H1 (cell line): ENCODE results near the gene PTPRO. TPM values are rescaled to one million over a fixed set of nuclear protein-coding genes. Genes with fewer than 3 reads are reported as not detected.

ENCODE experiments used
- CHD2 ChIP-seq: IDR thresholded peaks from 2 replicates; pipeline ENCODE4 v1.6.1; 2012; ENCODE audit warnings: low read length, improper control_type of control experiment
- MAFK ChIP-seq: IDR thresholded peaks from 2 replicates; pipeline ENCODE4 v1.6.1; 2012; ENCODE audit warnings: low read depth, mild to moderate bottlenecking, improper control_type of control experiment, low read length
- polyA plus RNA-seq, 7 experiments: library from polyadenylated mRNA; depleted of rRNA in 3 of 7; stranded (reverse) in 5 of 7; unstranded in 2 of 7; fragments of >200 nt in 5 of 7; fragments of 200-250 nt in 2 of 7; gene quantifications; 1 replicate in 5 of 7; 2 replicates in 1 of 7; 4 replicates in 1 of 7; pipeline versions ENCODE4 v1.2.1 to v1.2.3, GENCODE V29; 2011 to 2013; ENCODE audit warnings: missing spikeins in 2 of 7, mixed read lengths in 2 of 7
- total RNA-seq: library from RNA; stranded (reverse); fragmentation: NEBNext Ultra II Directional; extraction: Animal tissue kit (Norgen Biotek cat#: 25700); gene quantifications from 2 replicates; pipeline ENCODE4 v1.2.1, GENCODE V29; 2021
- TF ChIP-seq, protein P1 (sequence below): fragments of 300-600 bp; sonication (generic); IDR thresholded peaks from 2 replicates; pipeline ENCODE4 v1.7.1; 2012; ENCODE audit warnings: low read length, moderate library complexity, mild to moderate bottlenecking, inconsistent platforms; ENCODE audit not compliant: insufficient replicate concordance

PTPRO gene
- total and polyA plus RNA-seq, 2 of the 8 experiments (the other 6 are each of a cell fraction or from before 2014, with no cell fraction given) = 0.73 to 1.7 TPM

GRCh38 chr12:15443050-15443449 is 120.7 kb downstream of the PTPRO start (continued):
- TF ChIP-seq, protein P1, sequence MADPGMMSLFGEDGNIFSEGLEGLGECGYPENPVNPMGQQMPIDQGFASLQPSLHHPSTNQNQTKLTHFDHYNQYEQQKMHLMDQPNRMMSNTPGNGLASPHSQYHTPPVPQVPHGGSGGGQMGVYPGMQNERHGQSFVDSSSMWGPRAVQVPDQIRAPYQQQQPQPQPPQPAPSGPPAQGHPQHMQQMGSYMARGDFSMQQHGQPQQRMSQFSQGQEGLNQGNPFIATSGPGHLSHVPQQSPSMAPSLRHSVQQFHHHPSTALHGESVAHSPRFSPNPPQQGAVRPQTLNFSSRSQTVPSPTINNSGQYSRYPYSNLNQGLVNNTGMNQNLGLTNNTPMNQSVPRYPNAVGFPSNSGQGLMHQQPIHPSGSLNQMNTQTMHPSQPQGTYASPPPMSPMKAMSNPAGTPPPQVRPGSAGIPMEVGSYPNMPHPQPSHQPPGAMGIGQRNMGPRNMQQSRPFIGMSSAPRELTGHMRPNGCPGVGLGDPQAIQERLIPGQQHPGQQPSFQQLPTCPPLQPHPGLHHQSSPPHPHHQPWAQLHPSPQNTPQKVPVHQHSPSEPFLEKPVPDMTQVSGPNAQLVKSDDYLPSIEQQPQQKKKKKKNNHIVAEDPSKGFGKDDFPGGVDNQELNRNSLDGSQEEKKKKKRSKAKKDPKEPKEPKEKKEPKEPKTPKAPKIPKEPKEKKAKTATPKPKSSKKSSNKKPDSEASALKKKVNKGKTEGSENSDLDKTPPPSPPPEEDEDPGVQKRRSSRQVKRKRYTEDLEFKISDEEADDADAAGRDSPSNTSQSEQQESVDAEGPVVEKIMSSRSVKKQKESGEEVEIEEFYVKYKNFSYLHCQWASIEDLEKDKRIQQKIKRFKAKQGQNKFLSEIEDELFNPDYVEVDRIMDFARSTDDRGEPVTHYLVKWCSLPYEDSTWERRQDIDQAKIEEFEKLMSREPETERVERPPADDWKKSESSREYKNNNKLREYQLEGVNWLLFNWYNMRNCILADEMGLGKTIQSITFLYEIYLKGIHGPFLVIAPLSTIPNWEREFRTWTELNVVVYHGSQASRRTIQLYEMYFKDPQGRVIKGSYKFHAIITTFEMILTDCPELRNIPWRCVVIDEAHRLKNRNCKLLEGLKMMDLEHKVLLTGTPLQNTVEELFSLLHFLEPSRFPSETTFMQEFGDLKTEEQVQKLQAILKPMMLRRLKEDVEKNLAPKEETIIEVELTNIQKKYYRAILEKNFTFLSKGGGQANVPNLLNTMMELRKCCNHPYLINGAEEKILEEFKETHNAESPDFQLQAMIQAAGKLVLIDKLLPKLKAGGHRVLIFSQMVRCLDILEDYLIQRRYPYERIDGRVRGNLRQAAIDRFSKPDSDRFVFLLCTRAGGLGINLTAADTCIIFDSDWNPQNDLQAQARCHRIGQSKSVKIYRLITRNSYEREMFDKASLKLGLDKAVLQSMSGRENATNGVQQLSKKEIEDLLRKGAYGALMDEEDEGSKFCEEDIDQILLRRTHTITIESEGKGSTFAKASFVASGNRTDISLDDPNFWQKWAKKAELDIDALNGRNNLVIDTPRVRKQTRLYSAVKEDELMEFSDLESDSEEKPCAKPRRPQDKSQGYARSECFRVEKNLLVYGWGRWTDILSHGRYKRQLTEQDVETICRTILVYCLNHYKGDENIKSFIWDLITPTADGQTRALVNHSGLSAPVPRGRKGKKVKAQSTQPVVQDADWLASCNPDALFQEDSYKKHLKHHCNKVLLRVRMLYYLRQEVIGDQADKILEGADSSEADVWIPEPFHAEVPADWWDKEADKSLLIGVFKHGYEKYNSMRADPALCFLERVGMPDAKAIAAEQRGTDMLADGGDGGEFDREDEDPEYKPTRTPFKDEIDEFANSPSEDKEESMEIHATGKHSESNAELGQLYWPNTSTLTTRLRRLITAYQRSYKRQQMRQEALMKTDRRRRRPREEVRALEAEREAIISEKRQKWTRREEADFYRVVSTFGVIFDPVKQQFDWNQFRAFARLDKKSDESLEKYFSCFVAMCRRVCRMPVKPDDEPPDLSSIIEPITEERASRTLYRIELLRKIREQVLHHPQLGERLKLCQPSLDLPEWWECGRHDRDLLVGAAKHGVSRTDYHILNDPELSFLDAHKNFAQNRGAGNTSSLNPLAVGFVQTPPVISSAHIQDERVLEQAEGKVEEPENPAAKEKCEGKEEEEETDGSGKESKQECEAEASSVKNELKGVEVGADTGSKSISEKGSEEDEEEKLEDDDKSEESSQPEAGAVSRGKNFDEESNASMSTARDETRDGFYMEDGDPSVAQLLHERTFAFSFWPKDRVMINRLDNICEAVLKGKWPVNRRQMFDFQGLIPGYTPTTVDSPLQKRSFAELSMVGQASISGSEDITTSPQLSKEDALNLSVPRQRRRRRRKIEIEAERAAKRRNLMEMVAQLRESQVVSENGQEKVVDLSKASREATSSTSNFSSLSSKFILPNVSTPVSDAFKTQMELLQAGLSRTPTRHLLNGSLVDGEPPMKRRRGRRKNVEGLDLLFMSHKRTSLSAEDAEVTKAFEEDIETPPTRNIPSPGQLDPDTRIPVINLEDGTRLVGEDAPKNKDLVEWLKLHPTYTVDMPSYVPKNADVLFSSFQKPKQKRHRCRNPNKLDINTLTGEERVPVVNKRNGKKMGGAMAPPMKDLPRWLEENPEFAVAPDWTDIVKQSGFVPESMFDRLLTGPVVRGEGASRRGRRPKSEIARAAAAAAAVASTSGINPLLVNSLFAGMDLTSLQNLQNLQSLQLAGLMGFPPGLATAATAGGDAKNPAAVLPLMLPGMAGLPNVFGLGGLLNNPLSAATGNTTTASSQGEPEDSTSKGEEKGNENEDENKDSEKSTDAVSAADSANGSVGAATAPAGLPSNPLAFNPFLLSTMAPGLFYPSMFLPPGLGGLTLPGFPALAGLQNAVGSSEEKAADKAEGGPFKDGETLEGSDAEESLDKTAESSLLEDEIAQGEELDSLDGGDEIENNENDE = no peak
- TF ChIP-seq CHD2 = no peak
- peak; percentile 79; the same call in 1 of the 2 replicates for TF ChIP-seq MAFK
- TF ChIP-seq, all 59 proteins: peak for 1
